Aorta (tissue), 5 donors: ENCODE data around the gene PTRH1. TPM values are rescaled to one million over a fixed set of nuclear protein-coding genes. Genes with fewer than 3 reads are reported as not detected.

ENCODE experiments used
- ATAC-seq: fragments of 200-7000 bp; cut with Tn5 transposase; one replicate; pipeline ENCODE4 v1.9.1; 2022; ENCODE audit warnings: moderate library complexity; ENCODE audit not compliant: low FRiP score
- DNase-seq, 2 donors: peaks; one replicate each; pipeline ENCODE4 v3.0.0-alpha.2; 2020
- H3K27ac ChIP-seq, 2 donors: one replicate each; pipeline ENCODE4 v1.5.1; 2013; ENCODE audit warnings: low read length in 2 of 2, mild to moderate bottlenecking in 2 of 2, moderate library complexity in 2 of 2, control low read depth in 1 of 2, inconsistent platforms in 1 of 2, low read depth in 1 of 2
- H3K27me3 ChIP-seq, 2 donors: one replicate each; pipeline ENCODE4 v1.6.1; 2013; ENCODE audit warnings: control low read depth in 1 of 2, low read length in 1 of 2, mild to moderate bottlenecking in 1 of 2, moderate library complexity in 1 of 2; ENCODE audit not compliant: insufficient read depth in 2 of 2, control insufficient read depth in 1 of 2
- H3K36me3 ChIP-seq, 2 donors: one replicate each; pipeline ENCODE4 v1.6.1; 2013; ENCODE audit warnings: control low read depth in 1 of 2, low read length in 1 of 2, mild to moderate bottlenecking in 1 of 2; ENCODE audit not compliant: insufficient read depth in 2 of 2, control insufficient read depth in 1 of 2
- H3K4me1 ChIP-seq, 2 donors: one replicate each; pipeline ENCODE4 v1.6.1; 2013; ENCODE audit warnings: low read length in 2 of 2, control low read depth in 1 of 2, mild to moderate bottlenecking in 1 of 2, moderate library complexity in 1 of 2; ENCODE audit not compliant: insufficient read depth in 2 of 2, control insufficient read depth in 1 of 2
- H3K4me3 ChIP-seq, 2 donors: one replicate each; pipeline ENCODE4 v1.5.1; 2013; ENCODE audit warnings: low read length in 2 of 2, control low read depth in 1 of 2, mild to moderate bottlenecking in 1 of 2
- H3K9me3 ChIP-seq: one replicate; pipeline ENCODE4 v1.6.1; 2013; ENCODE audit warnings: mild to moderate bottlenecking, low read length; ENCODE audit not compliant: control insufficient read depth
- WGBS, 2 donors: extraction: QIAGEN DNeasy Blood & Tissue Kit; methylation state at CpG; one replicate each; pipeline ENCODE4 v1.1.7; 2013; 5-methylcytosine and 5-hydroxymethylcytosine counted together
- intact Hi-C, 2 donors: fragments of 100-400 bp; cut with DNase I; formaldehyde crosslinking; loops; one replicate each; pipeline versions ENCODE4 v1.14.2 to v1.15.0; 2022
- polyA plus RNA-seq, 2 donors: library from polyadenylated mRNA; stranded (reverse); fragments of 200-250 nt; gene quantifications; one replicate each; pipeline ENCODE4 v1.2.3, GENCODE V29; 2013
- total RNA-seq, 2 donors: library from RNA; stranded (reverse); fragmentation: NEBNext Ultra II Directional; extraction: Animal tissue kit (Norgen Biotek cat#: 25700); gene quantifications; one replicate each; pipeline ENCODE4 v1.2.1, GENCODE V29; 2021
- donor health status: healthy with polysubstance abuse.
- donor health status: Bipolar disorder and iron deficiency.
- donor health status: DM: no; HTN: no; CAD: no.
- donor health status: DM: no; HTN: no; CAD: no.
- donor health status: DM: yes; HTN: yes; CAD: no.

Gene PTRH1
- total and polyA plus RNA-seq, 4 donors, result 9.8 to 23.2 (median 12.2) TPM

GRCh38 chr9:127698985-127699670 is 16.3 kb downstream of the PTRH1 start:
- intact Hi-C loops, result no loop called here
- ATAC-seq, result peak; percentile 98
- peak; percentile 97 to 99 for DNase-seq
- Histone ChIP-seq H3K27ac (peak overlapping the region in 1 of 2 donors; percentile 50), H3K4me1 (no peaks in the 10 kb centered on the region), H3K9me3 (no peaks in the 10 kb centered on the region), H3K4me3 (no peak overlapping the region), H3K36me3 (peaks cover 0 to 3% of the 10 kb centered on the region in 2 donors), H3K27me3 (no peaks in the 10 kb centered on the region)
- WGBS, 2 donors, result 9 to 11% methylated on average over 41 of the region's 41 CpGs

- H3K9me3 ChIP-seq, result no peaks in the 10 kb centered on the region
- intact Hi-C loops, result no loop called here
- 87 to 88% methylated on average over 5 of the region's 5 CpGs for WGBS, 2 donors
- DNase-seq (no peak), ATAC-seq (no peak)
- H3K4me3 ChIP-seq, result no peak overlapping the region
- no peaks in the 10 kb centered on the region for H3K4me1 ChIP-seq
- peaks cover 0 to 3% of the 10 kb centered on the region in 2 donors for H3K36me3 ChIP-seq
- no peaks in the 10 kb centered on the region for H3K27me3 ChIP-seq
- H3K27ac ChIP-seq, result no peak overlapping the region
Observed at GRCh38 chr9:127698386-127698785, 17.1 kb downstream of the PTRH1 start.

- no peaks in the 10 kb centered on the region for H3K4me1 ChIP-seq
- no peak overlapping the region for H3K27ac ChIP-seq
- intact Hi-C loops, result no loop called here
- H3K4me3 ChIP-seq, result no peak overlapping the region
- 70 to 83% methylated on average over 5 of the region's 5 CpGs for WGBS, 2 donors
- DNase-seq (no peak), ATAC-seq (no peak)
- H3K9me3 ChIP-seq, result no peaks in the 10 kb centered on the region
- H3K27me3 ChIP-seq, result no peaks in the 10 kb centered on the region
- H3K36me3 ChIP-seq, result peaks cover 0 to 3% of the 10 kb centered on the region in 2 donors
Observed at GRCh38 chr9:127697575-127697974, 17.9 kb downstream of the PTRH1 start.

- Histone ChIP-seq H3K4me1 (no peaks in the 10 kb centered on the region), H3K4me3 (no peak overlapping the region), H3K27me3 (no peaks in the 10 kb centered on the region), H3K27ac (no peak overlapping the region), H3K36me3 (peaks cover 0 to 5% of the 10 kb centered on the region in 2 donors), H3K9me3 (no peaks in the 10 kb centered on the region)
- 77 to 79% methylated on average over 9 of the region's 9 CpGs for WGBS, 2 donors
- intact Hi-C loops, result no loop called here
- no peak for ATAC-seq
- DNase-seq, result no peak
Observed at GRCh38 chr9:127694890-127695720, 20.4 kb downstream of the PTRH1 start.

- Histone ChIP-seq H3K27ac (no peak overlapping the region), H3K27me3 (no peaks in the 10 kb centered on the region), H3K4me1 (no peaks in the 10 kb centered on the region), H3K9me3 (no peaks in the 10 kb centered on the region), H3K36me3 (peaks cover 0 to 5% of the 10 kb centered on the region in 2 donors), H3K4me3 (no peak overlapping the region)
- ATAC-seq (no peak), DNase-seq (no peak)
- intact Hi-C loops, result no loop called here
- WGBS, 2 donors, result 95% methylated on average over 4 of the region's 4 CpGs
Observed at GRCh38 chr9:127693697-127694096, 21.8 kb downstream of the PTRH1 start.

- H3K4me1 ChIP-seq, result no peaks in the 10 kb centered on the region
- no peaks in the 10 kb centered on the region for H3K27me3 ChIP-seq
- H3K36me3 ChIP-seq, result peaks cover 0 to 5% of the 10 kb centered on the region in 2 donors
- no peak for DNase-seq
- no peak overlapping the region for H3K27ac ChIP-seq
- no peak for ATAC-seq
- no peak overlapping the region for H3K4me3 ChIP-seq
- no peaks in the 10 kb centered on the region for H3K9me3 ChIP-seq
- intact Hi-C loops, result no loop called here
- WGBS, 2 donors, result 88 to 89% methylated on average over 10 of the region's 10 CpGs
Observed at GRCh38 chr9:127693143-127693542, 22.3 kb downstream of the PTRH1 start.

GRCh38 chr9:127692071-127692470 is 23.4 kb downstream of the PTRH1 start:
- ATAC-seq, result no peak
- no peaks in the 10 kb centered on the region for H3K9me3 ChIP-seq
- intact Hi-C loops, result no loop called here
- DNase-seq, result no peak
- no peaks in the 10 kb centered on the region for H3K27me3 ChIP-seq
- no peak overlapping the region for H3K27ac ChIP-seq
- no peak overlapping the region for H3K4me3 ChIP-seq
- WGBS, 2 donors, result 84 to 87% methylated on average over 20 of the region's 20 CpGs
- H3K36me3 ChIP-seq, result peaks cover 0 to 5% of the 10 kb centered on the region in 2 donors
- H3K4me1 ChIP-seq, result no peaks in the 10 kb centered on the region

- Histone ChIP-seq H3K27ac (no peak overlapping the region), H3K9me3 (no peaks in the 10 kb centered on the region), H3K4me3 (no peak overlapping the region), H3K36me3 (peaks cover 0 to 5% of the 10 kb centered on the region in 2 donors), H3K27me3 (no peaks in the 10 kb centered on the region), H3K4me1 (no peaks in the 10 kb centered on the region)
- WGBS, 2 donors, result 94% methylated on average over 10 of the region's 10 CpGs
- ATAC-seq (no peak), DNase-seq (no peak)
- intact Hi-C loops, result no loop called here
Observed at GRCh38 chr9:127690735-127691134, 24.7 kb downstream of the PTRH1 start.
